ENCODE data around the gene LRRC55. TPM values are rescaled to one million over a fixed set of nuclear protein-coding genes. Genes with fewer than 3 reads are reported as not detected.
A peak's percentile ranks its signal among the peaks of the same experiment; 100 is the strongest.

LRRC55 gene
- total RNA-seq, 6 experiments from 2014 or later: not detected

- peak; percentile 16 for DNase-seq
- Mint-ChIP-seq H3K9me3 (no peaks in the 10 kb centered on the region), H3K27me3 (ENCODE audit: insufficient read depth) (peaks cover 15% of the 10 kb centered on the region), H3K4me1 (ENCODE audit: low read depth) (no peaks in the 10 kb centered on the region), H3K27ac (no peak overlapping the region), H3K4me3 (no peak overlapping the region), H3K36me3 (ENCODE audit: low read depth) (no peaks in the 10 kb centered on the region)
- TF ChIP-seq, protein P1, sequence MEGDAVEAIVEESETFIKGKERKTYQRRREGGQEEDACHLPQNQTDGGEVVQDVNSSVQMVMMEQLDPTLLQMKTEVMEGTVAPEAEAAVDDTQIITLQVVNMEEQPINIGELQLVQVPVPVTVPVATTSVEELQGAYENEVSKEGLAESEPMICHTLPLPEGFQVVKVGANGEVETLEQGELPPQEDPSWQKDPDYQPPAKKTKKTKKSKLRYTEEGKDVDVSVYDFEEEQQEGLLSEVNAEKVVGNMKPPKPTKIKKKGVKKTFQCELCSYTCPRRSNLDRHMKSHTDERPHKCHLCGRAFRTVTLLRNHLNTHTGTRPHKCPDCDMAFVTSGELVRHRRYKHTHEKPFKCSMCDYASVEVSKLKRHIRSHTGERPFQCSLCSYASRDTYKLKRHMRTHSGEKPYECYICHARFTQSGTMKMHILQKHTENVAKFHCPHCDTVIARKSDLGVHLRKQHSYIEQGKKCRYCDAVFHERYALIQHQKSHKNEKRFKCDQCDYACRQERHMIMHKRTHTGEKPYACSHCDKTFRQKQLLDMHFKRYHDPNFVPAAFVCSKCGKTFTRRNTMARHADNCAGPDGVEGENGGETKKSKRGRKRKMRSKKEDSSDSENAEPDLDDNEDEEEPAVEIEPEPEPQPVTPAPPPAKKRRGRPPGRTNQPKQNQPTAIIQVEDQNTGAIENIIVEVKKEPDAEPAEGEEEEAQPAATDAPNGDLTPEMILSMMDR (IDR thresholded peaks at IDR 0.05): no peak
Measured at GRCh38 chr11:57150454-57150917, 31.3 kb upstream of the LRRC55 start.

GRCh38 chr11:57152134-57152533 lies 29.6 kb upstream of the LRRC55 start:
- Mint-ChIP-seq H3K4me1 (ENCODE audit: low read depth) (no peaks in the 10 kb centered on the region), H3K36me3 (ENCODE audit: low read depth) (no peaks in the 10 kb centered on the region), H3K27ac (no peak overlapping the region), H3K4me3 (no peak overlapping the region), H3K27me3 (ENCODE audit: insufficient read depth) (peaks cover 17% of the 10 kb centered on the region), H3K9me3 (no peaks in the 10 kb centered on the region)
- TF ChIP-seq, protein P1 (IDR thresholded peaks at IDR 0.05): no peak
- no peak for DNase-seq

- H3K36me3 Mint-ChIP-seq (ENCODE audit: low read depth): no peaks in the 10 kb centered on the region
- no peak for DNase-seq
- H3K9me3 Mint-ChIP-seq: no peaks in the 10 kb centered on the region
- H3K4me1 Mint-ChIP-seq (ENCODE audit: low read depth): no peaks in the 10 kb centered on the region
- TF ChIP-seq, protein P1 (IDR thresholded peaks at IDR 0.05): no peak
- peaks cover 14% of the 10 kb centered on the region for H3K27me3 Mint-ChIP-seq (ENCODE audit: insufficient read depth)
- no peak overlapping the region for H3K27ac Mint-ChIP-seq
- H3K4me3 Mint-ChIP-seq: no peak overlapping the region
Measured at GRCh38 chr11:57153448-57153847, 28.3 kb upstream of the LRRC55 start.

DNA sequence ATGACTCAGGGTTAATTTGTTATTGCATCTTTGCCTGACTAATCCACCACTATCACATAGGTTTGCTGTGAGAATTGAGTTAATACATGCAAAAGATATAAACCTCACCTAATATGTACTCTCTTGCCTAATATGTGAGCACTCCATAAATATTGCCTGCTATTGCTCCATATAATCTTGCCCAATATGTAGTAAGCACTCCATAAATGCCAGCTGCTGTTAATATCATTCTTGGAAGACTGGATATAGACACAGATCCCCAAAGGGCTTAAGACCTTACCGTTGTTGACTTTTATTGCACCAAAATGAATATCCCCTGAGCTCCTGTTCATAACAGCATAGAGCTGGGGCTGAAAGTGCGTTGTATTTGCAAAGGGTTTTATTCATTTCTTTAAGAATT lies 27.0 kb upstream of the LRRC55 start:
- Mint-ChIP-seq H3K27me3 (ENCODE audit: insufficient read depth) (peaks cover 10% of the 10 kb centered on the region), H3K4me3 (no peak overlapping the region), H3K27ac (no peak overlapping the region), H3K36me3 (ENCODE audit: low read depth) (no peaks in the 10 kb centered on the region), H3K4me1 (ENCODE audit: low read depth) (no peaks in the 10 kb centered on the region), H3K9me3 (no peaks in the 10 kb centered on the region)
- TF ChIP-seq, protein P1 (IDR thresholded peaks at IDR 0.05): no peak
- no peak for DNase-seq

GRCh38 chr11:57155400-57155799 lies 26.4 kb upstream of the LRRC55 start:
- no peaks in the 10 kb centered on the region for H3K36me3 Mint-ChIP-seq (ENCODE audit: low read depth)
- DNase-seq: no peak
- no peak overlapping the region for H3K4me3 Mint-ChIP-seq
- H3K4me1 Mint-ChIP-seq (ENCODE audit: low read depth): no peaks in the 10 kb centered on the region
- no peak overlapping the region for H3K27ac Mint-ChIP-seq
- peaks cover 13% of the 10 kb centered on the region for H3K27me3 Mint-ChIP-seq (ENCODE audit: insufficient read depth)
- no peaks in the 10 kb centered on the region for H3K9me3 Mint-ChIP-seq
- TF ChIP-seq, protein P1 (IDR thresholded peaks at IDR 0.05): no peak
